K562 (cell line): Measurements from ENCODE around the gene MIB2. TPM values are rescaled to one million over a fixed set of nuclear protein-coding genes. Genes with fewer than 3 reads are reported as not detected.
A peak's percentile ranks its signal among the peaks of the same experiment; 100 is the strongest.

Experiments used
- ATF2 ChIP-seq: sonication (generic); formaldehyde crosslinking; IDR thresholded peaks from 2 replicates; pipeline ENCODE4 v1.8.1; 2022; ENCODE audit warnings: missing genetic modification reagents
- CBFA2T3 ChIP-seq: fragments of 450-650 bp; IDR thresholded peaks from 2 replicates; pipeline ENCODE4 v1.6.1; 2017
- CHD2 ChIP-seq: IDR thresholded peaks from 2 replicates; pipeline ENCODE4 v1.6.1; 2011; ENCODE audit warnings: low read depth, low read length
- CLOCK ChIP-seq: fragments of 250-450 bp; sonication (Bioruptor Pico); IDR thresholded peaks from 2 replicates; pipeline ENCODE4 v1.4.0; 2020; ENCODE audit warnings: mild to moderate bottlenecking, moderate library complexity, borderline replicate concordance
- E2F4 ChIP-seq: sonication (generic); formaldehyde crosslinking; IDR thresholded peaks from 2 replicates; pipeline ENCODE4 v1.8.0; 2022; ENCODE audit warnings: mild to moderate bottlenecking, low read depth, missing genetic modification reagents
- ERF ChIP-seq: fragments of 450-650 bp; formaldehyde crosslinking; IDR thresholded peaks from 2 replicates; pipeline ENCODE4 v1.4.0; 2020; ENCODE audit warnings: mild to moderate bottlenecking, mixed read lengths
- FOS ChIP-seq: IDR thresholded peaks from 3 replicates; pipeline ENCODE4 v1.6.1; 2011; ENCODE audit not compliant: insufficient read length; ENCODE audit errors: extremely low read depth
- HMG20B ChIP-seq: fragments of 250-450 bp; sonication (Bioruptor Pico); IDR thresholded peaks from 2 replicates; pipeline ENCODE4 v1.5.0; 2021; ENCODE audit warnings: mild to moderate bottlenecking
- HNRNPUL1 ChIP-seq: fragments of 200-400 bp; formaldehyde crosslinking; IDR thresholded peaks from 2 replicates; pipeline ENCODE4 v1.6.1; 2017; ENCODE audit warnings: low read length
- NKRF ChIP-seq: fragments of 450-650 bp; IDR thresholded peaks from 2 replicates; pipeline ENCODE4 v1.6.1; 2016; ENCODE audit warnings: borderline replicate concordance
- POLR2A ChIP-seq: fragments of 450-650 bp; conservative IDR thresholded peaks from 2 replicates; pipeline ENCODE4 v1.6.1; 2016
- SIN3B ChIP-seq: fragments of 450-650 bp; IDR thresholded peaks from 2 replicates; pipeline ENCODE4 v1.6.1; 2017; ENCODE audit warnings: low read depth, mild to moderate bottlenecking, moderate library complexity
- SMAD4 ChIP-seq: fragments of 250-450 bp; sonication (Bioruptor Pico); conservative IDR thresholded peaks from 2 replicates; pipeline ENCODE4 v1.8.0; 2021; ENCODE audit warnings: inconsistent platforms, mild to moderate bottlenecking, moderate library complexity
- SRF ChIP-seq, 2 experiments: fragments of 250-450, 450-650 bp in 1 of 2; sonication (Bioruptor Pico) in 1 of 2; sonication (generic) in 1 of 2; formaldehyde crosslinking; IDR thresholded peaks; 2 replicates each; pipeline versions ENCODE4 v1.5.0 to v1.5.1; 2020 to 2022; ENCODE audit warnings: mild to moderate bottlenecking in 1 of 2, missing genetic modification reagents in 1 of 2
- ZFP30 ChIP-seq: fragments of 250-450 bp; sonication (Bioruptor Pico); IDR thresholded peaks from 2 replicates; pipeline ENCODE4 v1.8.0; 2022; ENCODE audit warnings: moderate library complexity, mild to moderate bottlenecking, inconsistent platforms, borderline replicate concordance
- ZSCAN32 ChIP-seq: fragments of 450-650 bp; formaldehyde crosslinking; IDR thresholded peaks from 2 replicates; pipeline ENCODE4 v1.4.0; 2020; ENCODE audit warnings: mild to moderate bottlenecking, moderate library complexity
- polyA plus RNA-seq, 8 experiments: library from polyadenylated mRNA; depleted of rRNA in 4 of 8; stranded (reverse) in 5 of 8; unstranded in 3 of 8; fragments of >200 nt; fragmentation: Nextera tagmentation in 2 of 8; fragmentation: Illumina TruSeq in 1 of 8; extraction: Ambion mirVana in 2 of 8; extraction: Trizol in 1 of 8; gene quantifications; 2 replicates each; pipeline versions ENCODE4 v1.2.1 to v1.2.3, GENCODE V29; 2011 to 2014; ENCODE audit warnings: inconsistent platforms in 1 of 8, missing spikeins in 1 of 8
- total RNA-seq, 7 experiments: library from RNA; depleted of rRNA in 6 of 7; stranded (reverse); fragments of >200 nt in 6 of 7; fragmentation: Illumina TruSeq in 2 of 7; extraction: Trizol in 2 of 7; gene quantifications; 2 replicates each; pipeline versions ENCODE4 v1.2.1 to v1.2.3, GENCODE V29; 2011 to 2021; ENCODE audit warnings: low replicate concordance in 1 of 7
- TF ChIP-seq, protein P1 (sequence below): fragments of 250-450 bp; sonication (Bioruptor Pico); IDR thresholded peaks from 2 replicates; pipeline ENCODE4 v1.5.0; 2021
- TF ChIP-seq, protein P2 (sequence below): fragments of 250-450 bp; sonication (Bioruptor Pico); IDR thresholded peaks from 2 replicates; pipeline ENCODE4 v1.4.0; 2020; ENCODE audit warnings: borderline replicate concordance

MIB2 gene
- total and polyA plus RNA-seq, 9 of the 15 experiments (the other 6 are each of a cell fraction or from before 2014, with no cell fraction given): 0.04 to 17.0 (median 4.9) TPM; not detected in 1

DNA sequence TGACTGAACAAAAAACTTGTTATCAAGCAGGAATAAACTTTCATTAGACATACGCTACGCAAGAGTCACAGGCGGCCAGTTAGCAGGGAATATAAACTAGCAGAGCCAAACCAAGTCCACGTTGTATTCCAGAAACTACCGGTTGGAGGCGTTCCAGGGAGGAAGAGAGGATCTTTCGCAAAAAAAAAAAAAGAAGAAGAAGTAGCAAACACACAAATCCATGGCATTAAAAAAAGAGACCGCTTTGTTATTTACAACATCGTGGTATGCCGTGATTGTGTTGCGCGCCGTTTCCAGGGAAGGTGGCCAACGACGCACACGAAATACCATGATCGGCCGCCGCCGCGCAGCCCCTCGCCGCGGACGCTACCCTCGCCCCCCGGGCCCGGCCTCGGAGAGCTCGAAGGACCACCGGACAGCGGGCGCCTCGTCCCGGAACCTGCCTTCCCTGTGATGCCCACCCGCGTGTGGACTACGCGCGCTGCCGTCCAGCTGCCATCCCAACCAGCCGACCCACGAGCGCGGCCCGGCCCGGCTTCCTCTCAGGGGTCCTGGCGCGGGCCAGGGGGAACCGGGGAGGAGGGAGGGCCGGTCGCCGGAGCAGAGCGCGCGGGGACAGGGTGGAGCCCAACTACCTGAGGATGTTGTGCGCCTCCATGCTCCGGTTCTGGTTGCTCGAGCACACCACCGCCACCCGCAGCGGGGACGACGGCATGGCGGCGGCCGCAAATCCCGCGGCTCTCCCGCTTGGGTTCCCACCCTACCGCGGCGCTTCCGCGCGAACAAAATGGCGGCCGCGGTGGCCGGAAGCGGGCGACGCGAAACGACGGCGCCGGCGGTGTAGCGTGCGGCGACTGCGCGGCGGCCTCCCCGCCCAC, 41.2 kb upstream of the MIB2 start (continued):
- TF ChIP-seq HNRNPUL1: no peak
- no peak for TF ChIP-seq ZSCAN32 (CRISPR knock-in tag)
- no peak for TF ChIP-seq FOS
- no peak; the same call in 1 of the 2 replicates for TF ChIP-seq ERF (CRISPR knock-in tag)
- TF ChIP-seq SMAD4 (CRISPR knock-in tag): 0 out of 2 replicates have a peak, but pooled peaks have one; percentile 80
- no peak for TF ChIP-seq CLOCK
- TF ChIP-seq, protein P1, sequence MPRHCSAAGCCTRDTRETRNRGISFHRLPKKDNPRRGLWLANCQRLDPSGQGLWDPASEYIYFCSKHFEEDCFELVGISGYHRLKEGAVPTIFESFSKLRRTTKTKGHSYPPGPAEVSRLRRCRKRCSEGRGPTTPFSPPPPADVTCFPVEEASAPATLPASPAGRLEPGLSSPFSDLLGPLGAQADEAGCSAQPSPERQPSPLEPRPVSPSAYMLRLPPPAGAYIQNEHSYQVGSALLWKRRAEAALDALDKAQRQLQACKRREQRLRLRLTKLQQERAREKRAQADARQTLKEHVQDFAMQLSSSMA (CRISPR knock-in tag): no peak
- TF ChIP-seq POLR2A: no peak; the same call in 1 of the 2 replicates
- TF ChIP-seq, protein P2, sequence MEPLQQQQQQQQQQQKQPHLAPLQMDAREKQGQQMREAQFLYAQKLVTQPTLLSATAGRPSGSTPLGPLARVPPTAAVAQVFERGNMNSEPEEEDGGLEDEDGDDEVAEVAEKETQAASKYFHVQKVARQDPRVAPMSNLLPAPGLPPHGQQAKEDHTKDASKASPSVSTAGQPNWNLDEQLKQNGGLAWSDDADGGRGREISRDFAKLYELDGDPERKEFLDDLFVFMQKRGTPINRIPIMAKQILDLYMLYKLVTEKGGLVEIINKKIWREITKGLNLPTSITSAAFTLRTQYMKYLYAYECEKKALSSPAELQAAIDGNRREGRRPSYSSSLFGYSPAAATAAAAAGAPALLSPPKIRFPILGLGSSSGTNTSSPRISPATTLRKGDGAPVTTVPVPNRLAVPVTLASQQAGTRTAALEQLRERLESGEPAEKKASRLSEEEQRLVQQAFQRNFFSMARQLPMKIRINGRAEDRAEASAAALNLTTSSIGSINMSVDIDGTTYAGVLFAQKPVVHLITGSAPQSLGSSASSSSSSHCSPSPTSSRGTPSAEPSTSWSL (CRISPR knock-in tag): no peak
- no peak for TF ChIP-seq HMG20B (CRISPR knock-in tag)
- TF ChIP-seq CHD2: peak; percentile 88
- TF ChIP-seq ZFP30 (CRISPR knock-in tag): no peak
- no peak for TF ChIP-seq CBFA2T3
- no peak; a peak in 1 of 4 replicates for TF ChIP-seq SRF (CRISPR knock-in tag; IDR thresholded peaks at IDR 0.05)
- no peak for TF ChIP-seq SIN3B
- peak; percentile 56 for TF ChIP-seq ATF2 (CRISPR knock-in tag)
- TF ChIP-seq NKRF: peak; percentile 58; the same call in 1 of the 2 replicates
- 0 out of 2 replicates have a peak, but pooled peaks have one; percentile 8 for TF ChIP-seq E2F4
